SK-N-SH (cell line): ENCODE results near the gene ALAD. TPM values are rescaled to one million over a fixed set of nuclear protein-coding genes. Genes with fewer than 3 reads are reported as not detected.

ENCODE experiments used
- CTCF ChIA-PET: fragments of 300-600, 350-600 bp; formaldehyde crosslinking; extraction: SDS; loops from one replicate; lab custom pipeline; 2021; lab: Yijun Ruan, JAX
- POLR2A ChIA-PET: fragments of 350-600 bp; sonication (Branson Sonifier 250); formaldehyde crosslinking; extraction: SDS; loops from one replicate; lab custom pipeline; 2020; ENCODE audit warnings: antibody characterized with exemption, inconsistent platforms; lab: Yijun Ruan, JAX
- DNase-seq: peaks from one replicate; pipeline ENCODE4 v3.0.0; 2012
- H2AFZ ChIP-seq: fragments of 200-600 bp; sonication (generic); 2 replicates; pipeline ENCODE4 v1.8.1; 2016; ENCODE audit warnings: antibody characterized with exemption, mild to moderate bottlenecking, low read depth
- H3F3A ChIP-seq: fragments of 200-600 bp; sonication (generic); replicated peaks from 2 replicates; pipeline ENCODE3; 2016; ENCODE audit warnings: antibody characterized with exemption, mild to moderate bottlenecking; ENCODE audit not compliant: insufficient read depth
- H3K27ac ChIP-seq, 2 experiments: fragments of 200-500 bp in 1 of 2; fragments of 200-600 bp in 1 of 2; sonication (Bioruptor generic) in 1 of 2; sonication (generic), shearing (Covaris generic) in 1 of 2; 2 replicates each; pipeline versions ENCODE4 v1.5.1 to v1.6.1; 2014 to 2016; ENCODE audit warnings: low read depth in 2 of 2, inconsistent platforms in 1 of 2, low read length in 1 of 2, mild to moderate bottlenecking in 1 of 2, mixed read lengths in 1 of 2
- H3K27me3 ChIP-seq: fragments of 200-600 bp; sonication (generic), shearing (Covaris generic); 2 replicates; pipeline ENCODE4 v1.6.1; 2016; ENCODE audit warnings: mixed run types; ENCODE audit not compliant: insufficient read depth
- H3K36me3 ChIP-seq, 2 experiments: fragments of 200-500 bp in 1 of 2; fragments of 200-600 bp in 1 of 2; sonication (Bioruptor generic) in 1 of 2; sonication (generic) in 1 of 2; replicated peaks in 1 of 2; 2 replicates each; pipeline versions ENCODE3 to v1.5.1; 2014 to 2016; ENCODE audit warnings: low read length in 1 of 2, mild to moderate bottlenecking in 1 of 2; ENCODE audit not compliant: insufficient read depth in 2 of 2, control insufficient read depth in 1 of 2
- H3K4me1 ChIP-seq, 2 experiments: fragments of 200-500 bp in 1 of 2; fragments of 200-600 bp in 1 of 2; sonication (Bioruptor generic) in 1 of 2; sonication (generic), shearing (Covaris generic) in 1 of 2; 2 replicates each; pipeline versions ENCODE4 v1.5.1 to v1.6.1; 2014 to 2016; ENCODE audit warnings: low read depth in 1 of 2, low read length in 1 of 2, mixed run types in 1 of 2; ENCODE audit not compliant: insufficient read depth in 2 of 2, control insufficient read depth in 1 of 2
- H3K4me2 ChIP-seq: fragments of 200-600 bp; sonication (generic), shearing (Covaris generic); 2 replicates; pipeline ENCODE4 v1.6.1; 2017; ENCODE audit warnings: mixed run types
- H3K4me3 ChIP-seq, 2 experiments: fragments of 200-500 bp in 1 of 2; fragments of 200-600 bp in 1 of 2; sonication (Bioruptor generic) in 1 of 2; sonication (generic), shearing (Covaris generic) in 1 of 2; 2 replicates each; pipeline versions ENCODE4 v1.5.1 to v1.8.1; 2014 to 2016; ENCODE audit warnings: low read depth in 2 of 2, inconsistent platforms in 1 of 2, low read length in 1 of 2, mild to moderate bottlenecking in 1 of 2, mixed read lengths in 1 of 2, moderate library complexity in 1 of 2
- H3K79me2 ChIP-seq: fragments of 200-600 bp; sonication (generic); 2 replicates; pipeline ENCODE4 v1.8.1; 2017; ENCODE audit warnings: mild to moderate bottlenecking; ENCODE audit not compliant: insufficient read depth
- H3K9ac ChIP-seq: fragments of 200-600 bp; sonication (generic); 2 replicates; pipeline ENCODE4 v1.6.1; 2017; ENCODE audit warnings: mixed run types
- H3K9me2 ChIP-seq: fragments of 200-600 bp; sonication (generic); 2 replicates; pipeline ENCODE4 v1.6.1; 2017; ENCODE audit warnings: mixed run types
- H3K9me3 ChIP-seq: fragments of 200-600 bp; sonication (generic); 2 replicates; pipeline ENCODE4 v1.6.1; 2017; ENCODE audit warnings: mixed run types, mild to moderate bottlenecking, moderate library complexity
- H4K20me1 ChIP-seq: fragments of 200-600 bp; sonication (generic); 2 replicates; pipeline ENCODE4 v1.6.1; 2017; ENCODE audit warnings: mild to moderate bottlenecking, mixed run types; ENCODE audit not compliant: insufficient read depth
- CHD2 ChIP-seq: fragments of 150-350 bp; IDR thresholded peaks from 2 replicates; pipeline ENCODE4 v1.6.1; 2018; ENCODE audit warnings: low read length; ENCODE audit not compliant: partially characterized antibody
- ELF1 ChIP-seq: IDR thresholded peaks from 2 replicates; pipeline ENCODE4 v1.4.0; 2012
- EZH2phosphoT487 ChIP-seq: fragments of 200-600 bp; sonication (generic); IDR thresholded peaks from 2 replicates; pipeline ENCODE4 v1.6.1; 2017; ENCODE audit warnings: low read depth, mixed run types, mild to moderate bottlenecking, antibody characterized with exemption, moderate library complexity, borderline replicate concordance
- FOXJ3 ChIP-seq: sonication (generic); formaldehyde crosslinking; IDR thresholded peaks from 2 replicates; pipeline ENCODE4 v1.5.1; 2020; ENCODE audit warnings: mild to moderate bottlenecking, missing genetic modification reagents
- FOXM1 ChIP-seq: IDR thresholded peaks from 2 replicates; pipeline ENCODE4 v1.4.0; 2012; ENCODE audit warnings: low read depth, mild to moderate bottlenecking
- GABPA ChIP-seq: IDR thresholded peaks from 2 replicates; pipeline ENCODE4 v1.4.0; 2012; ENCODE audit warnings: low read depth, mild to moderate bottlenecking
- JUND ChIP-seq: IDR thresholded peaks from 2 replicates; pipeline ENCODE4 v1.4.0; 2012
- MEF2A ChIP-seq: IDR thresholded peaks from 2 replicates; pipeline ENCODE4 v1.4.0; 2012; ENCODE audit warnings: low read depth, borderline replicate concordance
- MXI1 ChIP-seq: IDR thresholded peaks from 2 replicates; pipeline ENCODE4 v1.6.1; 2012; ENCODE audit warnings: mild to moderate bottlenecking, low read depth, low read length, improper control_type of control experiment
- NFIC ChIP-seq: IDR thresholded peaks from 2 replicates; pipeline ENCODE4 v1.4.0; 2012; ENCODE audit warnings: borderline replicate concordance
- POLR2AphosphoS5 ChIP-seq: IDR thresholded peaks from 2 replicates; pipeline ENCODE4 v1.6.1; 2012; ENCODE audit warnings: low read depth, low read length
- RAD21 ChIP-seq: IDR thresholded peaks from 2 replicates; pipeline ENCODE4 v1.6.1; 2012; ENCODE audit warnings: mild to moderate bottlenecking, low read length
- RFX5 ChIP-seq: IDR thresholded peaks from 2 replicates; pipeline ENCODE4 v1.6.1; 2012; ENCODE audit warnings: mild to moderate bottlenecking, improper control_type of control experiment, low read length
- RXRA ChIP-seq: IDR thresholded peaks from 2 replicates; pipeline ENCODE4 v1.4.0; 2012; ENCODE audit warnings: low read depth, mild to moderate bottlenecking, borderline replicate concordance
- SMC3 ChIP-seq: IDR thresholded peaks from 2 replicates; pipeline ENCODE4 v1.6.1; 2012; ENCODE audit warnings: low read depth, low read length, improper control_type of control experiment
- TAF1 ChIP-seq: IDR thresholded peaks from 2 replicates; pipeline ENCODE4 v1.6.1; 2012; ENCODE audit warnings: low read depth, mild to moderate bottlenecking, low read length, moderate library complexity, borderline replicate concordance
- TCF12 ChIP-seq: IDR thresholded peaks from 2 replicates; pipeline ENCODE4 v1.4.0; 2012
- TEAD4 ChIP-seq: IDR thresholded peaks from 2 replicates; pipeline ENCODE4 v1.4.0; 2012; ENCODE audit warnings: mild to moderate bottlenecking, borderline replicate concordance; ENCODE audit not compliant: insufficient read depth
- WGBS: methylation state at CpG from one replicate; pipeline ENCODE4 v1.1.6; 2017; ENCODE audit warnings: low lambda C conversion rate; 5-methylcytosine and 5-hydroxymethylcytosine counted together
- polyA plus RNA-seq, 3 experiments: library from polyadenylated mRNA; depleted of rRNA; stranded (reverse); fragments of >200 nt; gene quantifications; 2 replicates each; pipeline ENCODE4 v1.2.3, GENCODE V29; 2012
- TF ChIP-seq, protein P1 (sequence below): IDR thresholded peaks from 2 replicates; pipeline ENCODE4 v1.6.1; 2012; ENCODE audit warnings: mild to moderate bottlenecking, low read depth, low read length, moderate library complexity
- TF ChIP-seq, protein P2 (sequence below): fragments of 150-350 bp; IDR thresholded peaks from 2 replicates; pipeline ENCODE4 v1.6.1; 2017; ENCODE audit warnings: antibody characterized with exemption, low read length, low read depth, borderline replicate concordance
- TF ChIP-seq, protein P3 (sequence below): IDR thresholded peaks from 2 replicates; pipeline ENCODE4 v1.4.0; 2012; ENCODE audit warnings: low read depth, borderline replicate concordance
- TF ChIP-seq, protein P4 (sequence below): IDR thresholded peaks from 2 replicates; pipeline ENCODE4; 2012
- TF ChIP-seq, protein P5 (sequence below): IDR thresholded peaks from 2 replicates; pipeline ENCODE4 v1.4.0; 2012; ENCODE audit warnings: low read depth, borderline replicate concordance
- TF ChIP-seq, protein P6 (sequence below): IDR thresholded peaks from 2 replicates; pipeline ENCODE4 v1.4.0; 2012; ENCODE audit warnings: low read depth

ALAD gene
- polyA plus RNA-seq, 1 of the 3 experiments (the other 2 are of a cell fraction) = 10.7 TPM

DNA sequence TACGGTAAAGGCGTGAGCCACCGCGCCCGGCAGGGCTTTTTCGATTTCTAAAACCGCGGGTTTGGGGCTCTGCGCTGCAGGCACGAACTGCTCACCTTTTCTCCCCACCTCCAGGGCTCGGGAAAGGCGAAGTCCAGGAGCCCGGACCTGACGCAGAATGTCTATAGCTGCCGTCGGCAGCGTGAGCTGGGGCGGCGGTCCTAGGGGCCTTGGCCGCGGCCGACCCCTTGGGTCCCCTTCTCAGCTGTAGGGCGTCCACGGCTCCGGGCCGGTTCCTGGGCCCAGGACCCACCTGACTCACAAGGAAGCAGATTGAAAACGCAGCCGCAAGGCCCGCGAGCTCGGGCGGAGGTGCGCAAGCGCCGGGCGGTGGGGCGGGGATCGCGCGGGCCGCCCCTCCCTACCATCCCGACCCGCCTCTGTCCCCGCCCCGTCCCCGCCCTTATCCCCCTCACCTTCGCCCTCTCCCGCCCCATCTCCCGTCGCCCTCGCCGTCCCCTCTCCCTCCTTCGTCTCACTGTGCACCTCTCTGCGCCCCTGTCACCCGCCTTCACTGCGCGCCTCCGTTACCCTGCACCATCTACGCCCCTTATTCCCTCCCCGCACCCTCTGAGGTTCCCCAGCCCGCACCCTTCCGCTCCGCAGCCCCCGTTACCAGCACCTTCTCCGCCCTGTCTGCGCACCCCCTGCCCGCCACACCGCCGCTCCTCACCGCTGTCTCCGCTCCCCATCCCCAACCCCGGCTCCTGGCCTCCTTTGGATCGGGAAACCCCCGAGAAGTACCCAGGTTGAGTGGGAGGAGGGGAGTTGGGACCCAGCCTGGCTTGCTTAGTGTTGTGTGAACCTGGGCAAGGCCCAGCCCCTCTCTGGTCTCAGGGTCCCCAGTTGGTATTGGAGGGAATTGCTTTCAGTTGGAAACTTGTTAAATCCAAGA, 24.2 kb downstream of the ALAD start, which contains the start of gene HDHD3:
TSS of gene HDHD3 (minus strand) at position 353 of the 934 bp plus-strand sequence. CDS start 2,632 bp downstream, outside the sequence.
- H3K9me3 ChIP-seq = no peaks in the 10 kb centered on the region
- no peaks in the 10 kb centered on the region for H3K9me2 ChIP-seq
- no peaks in the 10 kb centered on the region for H4K20me1 ChIP-seq
- H3K4me1 ChIP-seq = peaks cover 0 to 2% of the 10 kb centered on the region in 2 experiments; a peak in 1 of 4 replicates
- ChIA-PET POLR2A (interaction anchor here (0.9 to 1.0 kb wide), 2 partner anchors 33 to 36 kb away, joined by 4 to 6 read pairs; partner anchors contain the start of genes C9orf43 and POLE3), CTCF (interaction anchor here (0.9 to 1.1 kb wide), 2 partner anchors 25 to 58 kb away, joined by 3 read pairs; no protein-coding TSS in a partner anchor)
- peak within 1 kb of the TSS; percentile 90 for H3K4me2 ChIP-seq
- peak within 1 kb of the TSS; percentile 65 to 74 for H3K4me3 ChIP-seq
- no peaks in the 10 kb centered on the region for H3K27me3 ChIP-seq
- no peaks in the 10 kb centered on the region for H3F3A ChIP-seq
- H3K9ac ChIP-seq = peak within 1 kb of the TSS; percentile 78
- H2AFZ ChIP-seq = peak within 1 kb of the TSS; percentile 90
- no peaks in the 10 kb centered on the region for H3K79me2 ChIP-seq
- H3K36me3 ChIP-seq = peaks cover 0 to 14% of the 10 kb centered on the region in 2 experiments
- H3K27ac ChIP-seq = peak within 1 kb of the TSS in 1 of 2 experiments; percentile 35; a peak in 1 of 4 replicates
- peak; percentile 98 for DNase-seq
- WGBS = 6% methylated on average over 53 of the region's 74 CpGs
- TF ChIP-seq, protein P1, sequence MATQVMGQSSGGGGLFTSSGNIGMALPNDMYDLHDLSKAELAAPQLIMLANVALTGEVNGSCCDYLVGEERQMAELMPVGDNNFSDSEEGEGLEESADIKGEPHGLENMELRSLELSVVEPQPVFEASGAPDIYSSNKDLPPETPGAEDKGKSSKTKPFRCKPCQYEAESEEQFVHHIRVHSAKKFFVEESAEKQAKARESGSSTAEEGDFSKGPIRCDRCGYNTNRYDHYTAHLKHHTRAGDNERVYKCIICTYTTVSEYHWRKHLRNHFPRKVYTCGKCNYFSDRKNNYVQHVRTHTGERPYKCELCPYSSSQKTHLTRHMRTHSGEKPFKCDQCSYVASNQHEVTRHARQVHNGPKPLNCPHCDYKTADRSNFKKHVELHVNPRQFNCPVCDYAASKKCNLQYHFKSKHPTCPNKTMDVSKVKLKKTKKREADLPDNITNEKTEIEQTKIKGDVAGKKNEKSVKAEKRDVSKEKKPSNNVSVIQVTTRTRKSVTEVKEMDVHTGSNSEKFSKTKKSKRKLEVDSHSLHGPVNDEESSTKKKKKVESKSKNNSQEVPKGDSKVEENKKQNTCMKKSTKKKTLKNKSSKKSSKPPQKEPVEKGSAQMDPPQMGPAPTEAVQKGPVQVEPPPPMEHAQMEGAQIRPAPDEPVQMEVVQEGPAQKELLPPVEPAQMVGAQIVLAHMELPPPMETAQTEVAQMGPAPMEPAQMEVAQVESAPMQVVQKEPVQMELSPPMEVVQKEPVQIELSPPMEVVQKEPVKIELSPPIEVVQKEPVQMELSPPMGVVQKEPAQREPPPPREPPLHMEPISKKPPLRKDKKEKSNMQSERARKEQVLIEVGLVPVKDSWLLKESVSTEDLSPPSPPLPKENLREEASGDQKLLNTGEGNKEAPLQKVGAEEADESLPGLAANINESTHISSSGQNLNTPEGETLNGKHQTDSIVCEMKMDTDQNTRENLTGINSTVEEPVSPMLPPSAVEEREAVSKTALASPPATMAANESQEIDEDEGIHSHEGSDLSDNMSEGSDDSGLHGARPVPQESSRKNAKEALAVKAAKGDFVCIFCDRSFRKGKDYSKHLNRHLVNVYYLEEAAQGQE = no peak
- TF ChIP-seq POLR2AphosphoS5 (peak; percentile 85), ELF1 (no peak), TCF12 (no peak), FOXJ3 (CRISPR knock-in tag) (no peak), GABPA (no peak), TEAD4 (no peak), MXI1 (peak; percentile 33; the same call in 1 of the 2 replicates), EZH2phosphoT487 (no peak), RFX5 (no peak), RXRA (no peak), MEF2A (no peak), JUND (no peak), CHD2 (no peak), SMC3 (no peak), TAF1 (no peak), FOXM1 (no peak), RAD21 (no peak), NFIC (no peak)
- TF ChIP-seq, protein P2, sequence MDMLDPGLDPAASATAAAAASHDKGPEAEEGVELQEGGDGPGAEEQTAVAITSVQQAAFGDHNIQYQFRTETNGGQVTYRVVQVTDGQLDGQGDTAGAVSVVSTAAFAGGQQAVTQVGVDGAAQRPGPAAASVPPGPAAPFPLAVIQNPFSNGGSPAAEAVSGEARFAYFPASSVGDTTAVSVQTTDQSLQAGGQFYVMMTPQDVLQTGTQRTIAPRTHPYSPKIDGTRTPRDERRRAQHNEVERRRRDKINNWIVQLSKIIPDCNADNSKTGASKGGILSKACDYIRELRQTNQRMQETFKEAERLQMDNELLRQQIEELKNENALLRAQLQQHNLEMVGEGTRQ = no peak
- TF ChIP-seq, protein P3, sequence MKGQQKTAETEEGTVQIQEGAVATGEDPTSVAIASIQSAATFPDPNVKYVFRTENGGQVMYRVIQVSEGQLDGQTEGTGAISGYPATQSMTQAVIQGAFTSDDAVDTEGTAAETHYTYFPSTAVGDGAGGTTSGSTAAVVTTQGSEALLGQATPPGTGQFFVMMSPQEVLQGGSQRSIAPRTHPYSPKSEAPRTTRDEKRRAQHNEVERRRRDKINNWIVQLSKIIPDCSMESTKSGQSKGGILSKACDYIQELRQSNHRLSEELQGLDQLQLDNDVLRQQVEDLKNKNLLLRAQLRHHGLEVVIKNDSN = 0 out of 2 replicates have a peak, but pooled peaks have one; percentile 27
- TF ChIP-seq, protein P4, sequence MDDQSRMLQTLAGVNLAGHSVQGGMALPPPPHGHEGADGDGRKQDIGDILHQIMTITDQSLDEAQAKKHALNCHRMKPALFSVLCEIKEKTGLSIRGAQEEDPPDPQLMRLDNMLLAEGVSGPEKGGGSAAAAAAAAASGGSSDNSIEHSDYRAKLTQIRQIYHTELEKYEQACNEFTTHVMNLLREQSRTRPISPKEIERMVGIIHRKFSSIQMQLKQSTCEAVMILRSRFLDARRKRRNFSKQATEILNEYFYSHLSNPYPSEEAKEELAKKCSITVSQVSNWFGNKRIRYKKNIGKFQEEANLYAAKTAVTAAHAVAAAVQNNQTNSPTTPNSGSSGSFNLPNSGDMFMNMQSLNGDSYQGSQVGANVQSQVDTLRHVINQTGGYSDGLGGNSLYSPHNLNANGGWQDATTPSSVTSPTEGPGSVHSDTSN = no peak
- TF ChIP-seq, protein P5, sequence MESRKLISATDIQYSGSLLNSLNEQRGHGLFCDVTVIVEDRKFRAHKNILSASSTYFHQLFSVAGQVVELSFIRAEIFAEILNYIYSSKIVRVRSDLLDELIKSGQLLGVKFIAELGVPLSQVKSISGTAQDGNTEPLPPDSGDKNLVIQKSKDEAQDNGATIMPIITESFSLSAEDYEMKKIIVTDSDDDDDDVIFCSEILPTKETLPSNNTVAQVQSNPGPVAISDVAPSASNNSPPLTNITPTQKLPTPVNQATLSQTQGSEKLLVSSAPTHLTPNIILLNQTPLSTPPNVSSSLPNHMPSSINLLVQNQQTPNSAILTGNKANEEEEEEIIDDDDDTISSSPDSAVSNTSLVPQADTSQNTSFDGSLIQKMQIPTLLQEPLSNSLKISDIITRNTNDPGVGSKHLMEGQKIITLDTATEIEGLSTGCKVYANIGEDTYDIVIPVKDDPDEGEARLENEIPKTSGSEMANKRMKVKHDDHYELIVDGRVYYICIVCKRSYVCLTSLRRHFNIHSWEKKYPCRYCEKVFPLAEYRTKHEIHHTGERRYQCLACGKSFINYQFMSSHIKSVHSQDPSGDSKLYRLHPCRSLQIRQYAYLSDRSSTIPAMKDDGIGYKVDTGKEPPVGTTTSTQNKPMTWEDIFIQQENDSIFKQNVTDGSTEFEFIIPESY = no peak
- TF ChIP-seq, protein P6, sequence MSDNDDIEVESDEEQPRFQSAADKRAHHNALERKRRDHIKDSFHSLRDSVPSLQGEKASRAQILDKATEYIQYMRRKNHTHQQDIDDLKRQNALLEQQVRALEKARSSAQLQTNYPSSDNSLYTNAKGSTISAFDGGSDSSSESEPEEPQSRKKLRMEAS = no peak
